Measurements from ENCODE around the gene KIAA1217. TPM values are rescaled to one million over a fixed set of nuclear protein-coding genes. Genes with fewer than 3 reads are reported as not detected.
A peak's percentile ranks its signal among the peaks of the same experiment; 100 is the strongest.

The KIAA1217 gene
- total RNA-seq, 1 experiment from 2014 or later, result 48.3 TPM

DNA sequence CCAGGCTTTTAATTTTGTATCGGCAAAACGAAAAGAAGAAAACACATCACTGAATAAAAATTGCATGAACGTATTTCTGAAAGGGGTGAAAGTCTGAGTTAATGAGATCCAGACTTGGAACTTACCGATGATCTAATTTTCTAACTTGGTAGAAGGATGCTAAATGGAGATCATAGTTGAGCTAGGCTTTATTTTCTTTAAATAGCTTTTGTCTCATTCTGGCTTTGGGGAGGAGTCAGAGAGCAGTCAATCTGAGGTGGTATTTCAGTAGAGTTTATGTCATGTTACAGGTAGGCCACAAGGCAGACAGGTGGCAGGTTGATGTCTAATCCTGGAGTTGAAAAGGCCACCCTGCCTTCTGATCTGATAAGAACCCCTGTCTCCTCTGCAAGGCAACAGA is 161.9 kb downstream of the KIAA1217 start:
- H3K4me1 Mint-ChIP-seq (ENCODE audit: insufficient read depth, unreplicated experiment), result no peaks in the 10 kb centered on the region
- BruUV-seq (replicated peaks), result no TSS peak
- peaks cover 42% of the 10 kb centered on the region for H3K36me3 Mint-ChIP-seq (ENCODE audit: insufficient read depth, unreplicated experiment)

DNA sequence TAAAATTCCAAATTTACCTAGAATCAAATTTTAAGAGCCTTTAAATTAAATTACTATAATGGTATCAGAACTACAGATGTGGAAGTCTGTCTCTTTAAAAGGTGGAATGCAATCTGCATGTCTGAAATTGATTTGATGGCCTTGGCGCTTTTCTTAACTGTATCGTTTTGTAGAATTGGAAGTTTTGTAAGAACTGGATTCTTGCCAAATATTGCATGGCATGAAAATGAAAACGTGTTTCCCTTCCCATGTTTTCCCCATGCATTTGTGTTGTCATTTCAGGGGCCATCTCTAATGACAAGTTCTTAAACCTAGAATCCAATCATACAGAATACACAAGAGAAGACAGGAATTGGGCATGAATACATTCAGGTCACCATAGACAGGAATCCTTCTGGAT is 162.5 kb downstream of the KIAA1217 start:
- ChIA-PET CTCF (interaction anchor here (0.5 to 1.4 kb wide), 3 partner anchors 11 to 133 kb away, joined by 3 to 4 read pairs (median 3); no protein-coding TSS in a partner anchor), POLR2A (interaction anchor here (0.8 kb wide), 1 partner anchor 12 kb away, joined by 4 read pairs; no protein-coding TSS in a partner anchor)
- H3K4me1 Mint-ChIP-seq (ENCODE audit: insufficient read depth, unreplicated experiment), result no peaks in the 10 kb centered on the region
- no peak for DNase-seq (ENCODE audit: unreplicated experiment)
- H3K4me3 Mint-ChIP-seq (ENCODE audit: unreplicated experiment), result no peak overlapping the region
- H3K9me3 Mint-ChIP-seq (ENCODE audit: unreplicated experiment), result peaks cover 7% of the 10 kb centered on the region
- H3K27me3 Mint-ChIP-seq (ENCODE audit: insufficient read depth, unreplicated experiment), result no peaks in the 10 kb centered on the region
- TF ChIP-seq, protein P1, sequence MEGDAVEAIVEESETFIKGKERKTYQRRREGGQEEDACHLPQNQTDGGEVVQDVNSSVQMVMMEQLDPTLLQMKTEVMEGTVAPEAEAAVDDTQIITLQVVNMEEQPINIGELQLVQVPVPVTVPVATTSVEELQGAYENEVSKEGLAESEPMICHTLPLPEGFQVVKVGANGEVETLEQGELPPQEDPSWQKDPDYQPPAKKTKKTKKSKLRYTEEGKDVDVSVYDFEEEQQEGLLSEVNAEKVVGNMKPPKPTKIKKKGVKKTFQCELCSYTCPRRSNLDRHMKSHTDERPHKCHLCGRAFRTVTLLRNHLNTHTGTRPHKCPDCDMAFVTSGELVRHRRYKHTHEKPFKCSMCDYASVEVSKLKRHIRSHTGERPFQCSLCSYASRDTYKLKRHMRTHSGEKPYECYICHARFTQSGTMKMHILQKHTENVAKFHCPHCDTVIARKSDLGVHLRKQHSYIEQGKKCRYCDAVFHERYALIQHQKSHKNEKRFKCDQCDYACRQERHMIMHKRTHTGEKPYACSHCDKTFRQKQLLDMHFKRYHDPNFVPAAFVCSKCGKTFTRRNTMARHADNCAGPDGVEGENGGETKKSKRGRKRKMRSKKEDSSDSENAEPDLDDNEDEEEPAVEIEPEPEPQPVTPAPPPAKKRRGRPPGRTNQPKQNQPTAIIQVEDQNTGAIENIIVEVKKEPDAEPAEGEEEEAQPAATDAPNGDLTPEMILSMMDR (IDR thresholded peaks at IDR 0.05; ENCODE audit: unreplicated experiment), result no peak
- H3K27ac Mint-ChIP-seq (ENCODE audit: low read depth, unreplicated experiment), result no peak overlapping the region
- H3K36me3 Mint-ChIP-seq (ENCODE audit: insufficient read depth, unreplicated experiment), result peaks cover 42% of the 10 kb centered on the region
- no TSS peak for BruUV-seq (replicated peaks)
- intact Hi-C loops (cut with micrococcal nuclease), result no loop called here

More for the DNA sequence above, 161.9 kb downstream of the KIAA1217 start:
- H3K9me3 Mint-ChIP-seq (ENCODE audit: unreplicated experiment), result peaks cover 7% of the 10 kb centered on the region
- intact Hi-C loops (cut with micrococcal nuclease), result no loop called here
- H3K27ac Mint-ChIP-seq (ENCODE audit: low read depth, unreplicated experiment), result no peak overlapping the region
- no peak for DNase-seq (ENCODE audit: unreplicated experiment)
- no peak overlapping the region for H3K4me3 Mint-ChIP-seq (ENCODE audit: unreplicated experiment)
- CTCF ChIA-PET, result interaction anchor here (0.7 to 1.8 kb wide), 5 partner anchors 13 to 133 kb away, joined by 3 to 4 read pairs (median 3); no protein-coding TSS in a partner anchor
- POLR2A ChIA-PET, result interaction anchor here (0.6 to 0.8 kb wide), 2 partner anchors 13 to 82 kb away, joined by 3 to 4 read pairs; no protein-coding TSS in a partner anchor
- TF ChIP-seq, protein P1 (IDR thresholded peaks at IDR 0.05; ENCODE audit: unreplicated experiment), result no peak
- no peaks in the 10 kb centered on the region for H3K27me3 Mint-ChIP-seq (ENCODE audit: insufficient read depth, unreplicated experiment)

DNA sequence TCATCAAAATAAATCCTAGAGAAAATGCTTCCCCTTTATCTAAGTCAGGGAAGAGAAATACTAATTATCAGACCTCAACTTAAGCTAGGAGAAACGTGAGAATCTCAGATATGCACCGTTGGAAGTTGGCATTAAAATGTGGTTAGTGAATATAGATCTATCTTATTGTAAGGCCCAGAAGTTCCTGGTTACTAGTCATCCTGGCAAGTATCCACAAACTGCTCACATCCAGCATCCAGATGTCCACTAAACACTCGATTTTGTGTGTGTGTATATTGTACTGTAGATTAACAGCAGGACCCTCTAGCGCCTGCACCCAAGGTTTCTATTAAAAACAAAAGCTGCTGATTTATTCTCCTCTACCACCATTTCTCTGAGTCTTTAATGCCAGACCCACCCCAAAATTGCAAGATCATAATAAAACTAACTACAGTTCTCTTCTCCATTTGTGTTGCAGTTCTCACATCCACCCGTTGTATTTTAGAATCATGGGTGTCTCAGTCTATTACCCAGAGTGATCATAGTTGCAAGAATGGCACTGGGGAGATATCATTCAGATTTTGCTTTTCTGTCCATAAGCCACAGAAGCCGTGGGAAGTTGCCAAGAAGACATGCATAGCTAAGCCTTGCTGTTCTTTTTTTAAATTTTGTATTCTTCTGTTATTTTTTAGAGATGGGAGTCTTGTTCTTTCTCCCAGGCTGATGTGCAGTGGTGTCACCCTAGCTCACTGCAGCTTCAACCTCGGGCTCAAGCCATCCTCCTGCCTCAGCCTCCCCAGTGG is 165.4 kb downstream of the KIAA1217 start:
- intact Hi-C loops (cut with micrococcal nuclease), result no loop called here
- H3K27ac Mint-ChIP-seq (ENCODE audit: low read depth, unreplicated experiment), result peak overlapping the region; percentile 35
- no TSS peak for BruUV-seq (replicated peaks)
- H3K36me3 Mint-ChIP-seq (ENCODE audit: insufficient read depth, unreplicated experiment), result peaks cover 56% of the 10 kb centered on the region
- no peak overlapping the region for H3K4me3 Mint-ChIP-seq (ENCODE audit: unreplicated experiment)
- H3K9me3 Mint-ChIP-seq (ENCODE audit: unreplicated experiment), result peaks cover 7% of the 10 kb centered on the region
- ChIA-PET POLR2A (no interaction called here), CTCF (interaction anchor here (0.5 to 3.9 kb wide), 6 partner anchors 55 to 380 kb away, joined by 3 to 19 read pairs (median 5); no protein-coding TSS in a partner anchor)
- no peaks in the 10 kb centered on the region for H3K4me1 Mint-ChIP-seq (ENCODE audit: insufficient read depth, unreplicated experiment)
- TF ChIP-seq, protein P1 (IDR thresholded peaks at IDR 0.05; ENCODE audit: unreplicated experiment), result no peak
- no peaks in the 10 kb centered on the region for H3K27me3 Mint-ChIP-seq (ENCODE audit: insufficient read depth, unreplicated experiment)
- no peak for DNase-seq (ENCODE audit: unreplicated experiment)

- peaks cover 7% of the 10 kb centered on the region for H3K9me3 Mint-ChIP-seq (ENCODE audit: unreplicated experiment)
- ChIA-PET POLR2A (interaction anchor here (1.5 kb wide), 1 partner anchor 12 kb away, joined by 7 read pairs; no protein-coding TSS in a partner anchor), CTCF (interaction anchor here (1.2 to 3.9 kb wide), 5 partner anchors 11 to 381 kb away, joined by 3 to 19 read pairs (median 10); no protein-coding TSS in a partner anchor)
- no TSS peak for BruUV-seq (replicated peaks)
- H3K27me3 Mint-ChIP-seq (ENCODE audit: insufficient read depth, unreplicated experiment), result no peaks in the 10 kb centered on the region
- H3K27ac Mint-ChIP-seq (ENCODE audit: low read depth, unreplicated experiment), result no peak overlapping the region
- no peaks in the 10 kb centered on the region for H3K4me1 Mint-ChIP-seq (ENCODE audit: insufficient read depth, unreplicated experiment)
- peaks cover 62% of the 10 kb centered on the region for H3K36me3 Mint-ChIP-seq (ENCODE audit: insufficient read depth, unreplicated experiment)
- TF ChIP-seq, protein P1 (IDR thresholded peaks at IDR 0.05; ENCODE audit: unreplicated experiment), result no peak
- DNase-seq (ENCODE audit: unreplicated experiment), result no peak
- intact Hi-C loops (cut with micrococcal nuclease), result no loop called here
- no peak overlapping the region for H3K4me3 Mint-ChIP-seq (ENCODE audit: unreplicated experiment)
These were observed 166.6 kb downstream of the KIAA1217 start for GRCh38 chr10:24375510-24375909.
